HL-60 (cell line): ENCODE data around the gene CHD2.

ENCODE experiments used
- DNase-seq, 2 experiments: peaks; one replicate each; pipeline ENCODE4 v3.0.0-alpha.2; 2010 to 2020; ENCODE audit warnings: low read depth in 1 of 2, low spot score in 1 of 2
- H3K27ac ChIP-seq: fragments of 250-450 bp; sonication (Bioruptor Pico); replicated peaks from 2 replicates; pipeline ENCODE4 v1.5.1; 2020; ENCODE audit warnings: mild to moderate bottlenecking, moderate library complexity
- H3K27me3 ChIP-seq: fragments of 250-450 bp; sonication (Bioruptor Pico); 2 replicates; pipeline ENCODE4 v1.5.1; 2021; ENCODE audit warnings: mild to moderate bottlenecking, moderate library complexity; ENCODE audit not compliant: insufficient read depth, poor library complexity, severe bottlenecking
- H3K4me3 ChIP-seq: replicated peaks from 2 replicates; pipeline ENCODE4 v1.5.1; 2011; ENCODE audit warnings: mild to moderate bottlenecking, control low read depth, low read length; ENCODE audit not compliant: insufficient read depth
- GABPA ChIP-seq: IDR thresholded peaks from 2 replicates; pipeline ENCODE4 v1.6.1; 2012; ENCODE audit warnings: low read depth
- POLR2AphosphoS5 ChIP-seq: IDR thresholded peaks from 2 replicates; pipeline ENCODE4 v1.6.1; 2012; ENCODE audit warnings: low read depth
- SPI1 ChIP-seq: IDR thresholded peaks from 2 replicates; pipeline ENCODE4 v1.6.1; 2012; ENCODE audit warnings: low read depth, mild to moderate bottlenecking, borderline replicate concordance
- TF ChIP-seq, protein P1 (sequence below): IDR thresholded peaks from 2 replicates; pipeline ENCODE4 v1.6.1; 2012; ENCODE audit warnings: low read depth; ENCODE audit not compliant: insufficient replicate concordance
- TF ChIP-seq, protein P2 (sequence below): IDR thresholded peaks from one replicate; pipeline ENCODE4 v1.5.1; 2011; ENCODE audit warnings: low read length, control low read depth, inconsistent platforms; ENCODE audit not compliant: insufficient read depth

The CHD2 gene

DNA sequence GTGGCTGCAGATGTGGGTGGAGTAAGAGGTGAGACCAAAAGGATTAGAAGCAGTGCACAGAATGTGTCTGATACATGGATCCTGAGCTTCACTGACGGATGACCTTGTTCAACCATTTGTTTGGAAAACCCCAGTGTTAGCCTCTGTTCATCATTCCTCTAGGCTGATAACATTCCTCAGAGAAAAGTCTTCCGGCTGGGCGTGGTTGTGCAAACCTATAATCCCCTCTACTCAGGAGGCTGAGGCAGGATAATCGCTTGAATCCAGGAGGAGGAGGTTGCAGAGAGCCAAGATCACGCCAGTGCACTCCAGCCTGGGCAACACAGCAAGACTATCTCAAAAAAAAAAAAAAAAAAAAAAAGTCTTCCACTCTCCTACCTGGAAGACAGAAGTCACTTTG is 23.1 kb upstream of the CHD2 start:
- DNase-seq = no peak
- Histone ChIP-seq H3K4me3 (no peak overlapping the region), H3K27ac (no peak overlapping the region), H3K27me3 (no peaks in the 10 kb centered on the region)
- TF ChIP-seq GABPA (no peak), POLR2AphosphoS5 (no peak), SPI1 (no peak)
- TF ChIP-seq, protein P1, sequence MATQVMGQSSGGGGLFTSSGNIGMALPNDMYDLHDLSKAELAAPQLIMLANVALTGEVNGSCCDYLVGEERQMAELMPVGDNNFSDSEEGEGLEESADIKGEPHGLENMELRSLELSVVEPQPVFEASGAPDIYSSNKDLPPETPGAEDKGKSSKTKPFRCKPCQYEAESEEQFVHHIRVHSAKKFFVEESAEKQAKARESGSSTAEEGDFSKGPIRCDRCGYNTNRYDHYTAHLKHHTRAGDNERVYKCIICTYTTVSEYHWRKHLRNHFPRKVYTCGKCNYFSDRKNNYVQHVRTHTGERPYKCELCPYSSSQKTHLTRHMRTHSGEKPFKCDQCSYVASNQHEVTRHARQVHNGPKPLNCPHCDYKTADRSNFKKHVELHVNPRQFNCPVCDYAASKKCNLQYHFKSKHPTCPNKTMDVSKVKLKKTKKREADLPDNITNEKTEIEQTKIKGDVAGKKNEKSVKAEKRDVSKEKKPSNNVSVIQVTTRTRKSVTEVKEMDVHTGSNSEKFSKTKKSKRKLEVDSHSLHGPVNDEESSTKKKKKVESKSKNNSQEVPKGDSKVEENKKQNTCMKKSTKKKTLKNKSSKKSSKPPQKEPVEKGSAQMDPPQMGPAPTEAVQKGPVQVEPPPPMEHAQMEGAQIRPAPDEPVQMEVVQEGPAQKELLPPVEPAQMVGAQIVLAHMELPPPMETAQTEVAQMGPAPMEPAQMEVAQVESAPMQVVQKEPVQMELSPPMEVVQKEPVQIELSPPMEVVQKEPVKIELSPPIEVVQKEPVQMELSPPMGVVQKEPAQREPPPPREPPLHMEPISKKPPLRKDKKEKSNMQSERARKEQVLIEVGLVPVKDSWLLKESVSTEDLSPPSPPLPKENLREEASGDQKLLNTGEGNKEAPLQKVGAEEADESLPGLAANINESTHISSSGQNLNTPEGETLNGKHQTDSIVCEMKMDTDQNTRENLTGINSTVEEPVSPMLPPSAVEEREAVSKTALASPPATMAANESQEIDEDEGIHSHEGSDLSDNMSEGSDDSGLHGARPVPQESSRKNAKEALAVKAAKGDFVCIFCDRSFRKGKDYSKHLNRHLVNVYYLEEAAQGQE = no peak
- TF ChIP-seq, protein P2, sequence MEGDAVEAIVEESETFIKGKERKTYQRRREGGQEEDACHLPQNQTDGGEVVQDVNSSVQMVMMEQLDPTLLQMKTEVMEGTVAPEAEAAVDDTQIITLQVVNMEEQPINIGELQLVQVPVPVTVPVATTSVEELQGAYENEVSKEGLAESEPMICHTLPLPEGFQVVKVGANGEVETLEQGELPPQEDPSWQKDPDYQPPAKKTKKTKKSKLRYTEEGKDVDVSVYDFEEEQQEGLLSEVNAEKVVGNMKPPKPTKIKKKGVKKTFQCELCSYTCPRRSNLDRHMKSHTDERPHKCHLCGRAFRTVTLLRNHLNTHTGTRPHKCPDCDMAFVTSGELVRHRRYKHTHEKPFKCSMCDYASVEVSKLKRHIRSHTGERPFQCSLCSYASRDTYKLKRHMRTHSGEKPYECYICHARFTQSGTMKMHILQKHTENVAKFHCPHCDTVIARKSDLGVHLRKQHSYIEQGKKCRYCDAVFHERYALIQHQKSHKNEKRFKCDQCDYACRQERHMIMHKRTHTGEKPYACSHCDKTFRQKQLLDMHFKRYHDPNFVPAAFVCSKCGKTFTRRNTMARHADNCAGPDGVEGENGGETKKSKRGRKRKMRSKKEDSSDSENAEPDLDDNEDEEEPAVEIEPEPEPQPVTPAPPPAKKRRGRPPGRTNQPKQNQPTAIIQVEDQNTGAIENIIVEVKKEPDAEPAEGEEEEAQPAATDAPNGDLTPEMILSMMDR = no peak

DNA sequence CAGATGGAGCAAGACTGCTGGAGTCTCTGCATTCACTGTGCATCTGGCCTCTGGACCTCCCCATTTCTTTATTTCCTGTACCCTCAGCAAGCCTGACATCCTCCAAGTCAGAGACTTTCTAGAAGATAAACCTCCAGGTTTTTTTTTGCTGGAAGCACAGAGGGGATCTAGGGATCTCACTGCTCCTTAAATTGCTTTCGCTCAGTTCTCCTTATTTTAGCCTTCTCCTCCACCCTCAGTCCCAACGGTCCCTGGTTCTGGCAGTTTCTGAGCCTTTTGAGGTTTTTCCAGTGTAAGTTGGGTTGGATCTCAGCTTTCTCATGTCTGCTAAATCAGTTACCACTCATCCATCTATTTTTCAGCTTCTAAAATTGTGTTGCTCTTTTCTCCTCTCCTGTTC is 22.7 kb upstream of the CHD2 start:
- TF ChIP-seq GABPA = no peak
- TF ChIP-seq POLR2AphosphoS5 = no peak
- TF ChIP-seq, protein P2 = no peak
- TF ChIP-seq, protein P1 = no peak
- no peak for TF ChIP-seq SPI1
- Histone ChIP-seq H3K4me3 (no peak overlapping the region), H3K27ac (no peak overlapping the region), H3K27me3 (no peaks in the 10 kb centered on the region)
- no peak for DNase-seq

DNA sequence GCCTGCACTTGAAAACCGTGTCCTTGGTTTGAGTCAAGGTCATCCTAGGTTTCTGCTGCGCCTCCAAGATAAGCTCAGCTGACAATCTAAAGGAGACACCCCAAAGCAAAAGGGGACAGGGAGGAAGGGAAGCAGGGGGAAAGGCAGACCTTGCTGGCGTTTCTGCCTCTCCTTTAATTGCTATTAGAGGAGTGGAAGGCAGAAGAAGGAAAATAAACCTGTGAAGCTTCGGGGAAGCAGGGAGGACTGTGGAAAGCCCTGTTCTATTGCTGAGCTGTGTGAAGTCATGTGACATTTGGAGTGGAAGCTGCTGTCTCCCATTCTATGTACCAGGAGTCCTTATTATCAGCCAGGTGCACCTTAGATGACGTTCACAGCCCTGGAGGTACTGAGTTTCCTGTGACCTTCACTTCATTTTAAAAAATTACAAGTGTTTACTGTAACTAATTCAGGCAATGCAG is 21.5 kb upstream of the CHD2 start:
- DNase-seq = no peak
- Histone ChIP-seq H3K27me3 (no peaks in the 10 kb centered on the region), H3K4me3 (no peak overlapping the region), H3K27ac (no peak overlapping the region)
- TF ChIP-seq GABPA (no peak), POLR2AphosphoS5 (no peak), SPI1 (no peak)
- TF ChIP-seq, protein P2 = no peak
- TF ChIP-seq, protein P1 = no peak
